Neural cell (in vitro differentiated cells): ENCODE measurements around the gene RFX4.

Experiments used
- EP300 ChIP-seq: fragments of 450-650 bp; conservative IDR thresholded peaks from 2 replicates; pipeline ENCODE4 v1.6.1; 2014; ENCODE audit warnings: antibody characterized with exemption, mild to moderate bottlenecking, moderate library complexity; ENCODE audit not compliant: poor library complexity, severe bottlenecking
- EZH2 ChIP-seq: fragments of 200-600, 300-800 bp; shearing (Covaris generic), sonication (generic); IDR thresholded peaks from 2 replicates; pipeline ENCODE4 v1.6.1; 2014; ENCODE audit warnings: antibody characterized with exemption, low read length, borderline replicate concordance, mild to moderate bottlenecking; ENCODE audit not compliant: insufficient read depth, poor library complexity, severe bottlenecking
- TF ChIP-seq, protein P1 (sequence below): fragments of 450-650 bp; IDR thresholded peaks from 2 replicates; pipeline ENCODE4 v1.5.1; 2014; ENCODE audit warnings: antibody characterized with exemption, mild to moderate bottlenecking, moderate library complexity; ENCODE audit not compliant: poor library complexity, severe bottlenecking

DNA sequence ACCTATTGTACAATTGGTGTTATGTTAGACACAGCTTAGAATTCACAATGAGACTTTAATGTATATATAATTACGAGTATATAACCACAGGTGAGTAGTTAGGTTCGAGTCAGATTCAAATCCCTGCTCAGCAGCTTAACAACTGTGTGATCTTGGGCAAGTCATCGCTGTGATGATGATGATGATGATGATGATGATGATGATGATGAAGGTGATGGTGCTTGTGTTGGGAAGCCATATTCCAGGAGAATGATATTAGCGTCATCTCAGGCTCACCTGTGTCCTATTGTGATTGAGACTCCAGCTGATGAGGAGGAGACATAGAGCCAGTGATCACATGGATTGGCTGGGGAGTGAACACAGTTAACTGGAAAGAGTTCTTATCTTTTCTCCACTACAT lies 16.5 kb downstream of the RFX4 start:
- TF ChIP-seq, protein P1, sequence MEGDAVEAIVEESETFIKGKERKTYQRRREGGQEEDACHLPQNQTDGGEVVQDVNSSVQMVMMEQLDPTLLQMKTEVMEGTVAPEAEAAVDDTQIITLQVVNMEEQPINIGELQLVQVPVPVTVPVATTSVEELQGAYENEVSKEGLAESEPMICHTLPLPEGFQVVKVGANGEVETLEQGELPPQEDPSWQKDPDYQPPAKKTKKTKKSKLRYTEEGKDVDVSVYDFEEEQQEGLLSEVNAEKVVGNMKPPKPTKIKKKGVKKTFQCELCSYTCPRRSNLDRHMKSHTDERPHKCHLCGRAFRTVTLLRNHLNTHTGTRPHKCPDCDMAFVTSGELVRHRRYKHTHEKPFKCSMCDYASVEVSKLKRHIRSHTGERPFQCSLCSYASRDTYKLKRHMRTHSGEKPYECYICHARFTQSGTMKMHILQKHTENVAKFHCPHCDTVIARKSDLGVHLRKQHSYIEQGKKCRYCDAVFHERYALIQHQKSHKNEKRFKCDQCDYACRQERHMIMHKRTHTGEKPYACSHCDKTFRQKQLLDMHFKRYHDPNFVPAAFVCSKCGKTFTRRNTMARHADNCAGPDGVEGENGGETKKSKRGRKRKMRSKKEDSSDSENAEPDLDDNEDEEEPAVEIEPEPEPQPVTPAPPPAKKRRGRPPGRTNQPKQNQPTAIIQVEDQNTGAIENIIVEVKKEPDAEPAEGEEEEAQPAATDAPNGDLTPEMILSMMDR = no peak
- TF ChIP-seq EP300 = no peak
- TF ChIP-seq EZH2 = no peak
